GM12872 (cell line): ENCODE measurements around the gene KCNIP4.

ENCODE experiments used
- CTCF ChIP-seq: IDR thresholded peaks from 3 replicates; pipeline ENCODE4 v1.5.1; 2011; ENCODE audit warnings: low read depth, mild to moderate bottlenecking, low read length, moderate library complexity; ENCODE audit not compliant: insufficient read depth

KCNIP4 gene

GRCh38 chr4:21901281-21901680, 47.3 kb downstream of the KCNIP4 start:
- TF ChIP-seq CTCF, result no peak

GRCh38 chr4:21900211-21900610, 48.4 kb downstream of the KCNIP4 start:
- TF ChIP-seq CTCF, result no peak

- no peak for TF ChIP-seq CTCF
These were observed 50.5 kb downstream of the KCNIP4 start for GRCh38 chr4:21898101-21898500.

GRCh38 chr4:21896767-21897166, 51.8 kb downstream of the KCNIP4 start:
- no peak for TF ChIP-seq CTCF

- no peak for TF ChIP-seq CTCF
These were observed 55.4 kb downstream of the KCNIP4 start for GRCh38 chr4:21893136-21893535.

- TF ChIP-seq CTCF, result no peak
These were observed 58.3 kb downstream of the KCNIP4 start for GRCh38 chr4:21890231-21890630.

GRCh38 chr4:21888195-21888976, 60.2 kb downstream of the KCNIP4 start:
- TF ChIP-seq CTCF, result no peak
